IMR-90 (cell line): ENCODE measurements around the gene PPP1R9A. TPM values are rescaled to one million over a fixed set of nuclear protein-coding genes. Genes with fewer than 3 reads are reported as not detected.

Experiments
- ATAC-seq: fragments of 200-7000 bp; cut with Tn5 transposase; 2 replicates; pipeline ENCODE4 v1.9.1; 2020; ENCODE audit warnings: low read depth, mild to moderate bottlenecking, moderate library complexity
- BruUV-seq: library from RNA; stranded (reverse); fragments of 400-500 nt; replicated peaks from 2 replicates; lab custom pipeline; 2021; lab: Mats Ljungman, UMichigan
- CTCF ChIA-PET: fragments of 300-600 bp; formaldehyde crosslinking; extraction: SDS; loops from one replicate; lab custom pipeline; 2021; ENCODE audit warnings: antibody characterized with exemption; lab: Yijun Ruan, JAX
- POLR2A ChIA-PET: fragments of 300-600 bp; sonication (Branson Sonifier 250); formaldehyde crosslinking; loops from one replicate; lab custom pipeline; 2022; ENCODE audit warnings: antibody characterized with exemption; ENCODE audit not compliant: unreplicated experiment; lab: Charles Lee
- DNase-seq: peaks from one replicate; pipeline ENCODE4 v3.0.0; 2013
- H2AFZ ChIP-seq: replicated peaks from 2 replicates; pipeline ENCODE3; 2013; ENCODE audit warnings: low read length, mild to moderate bottlenecking; ENCODE audit not compliant: poor library complexity
- H2AK5ac ChIP-seq: 2 replicates; pipeline ENCODE4 v1.6.1; 2013; ENCODE audit warnings: low read depth, low read length, inconsistent platforms
- H2AK9ac ChIP-seq: replicated peaks from 2 replicates; pipeline ENCODE3; 2013; ENCODE audit warnings: mild to moderate bottlenecking, low read depth, low read length, moderate library complexity; ENCODE audit not compliant: poor library complexity
- H2BK120ac ChIP-seq: 2 replicates; pipeline ENCODE4 v1.6.1; 2013; ENCODE audit warnings: low read depth, low read length, inconsistent platforms
- H2BK15ac ChIP-seq: 3 replicates; pipeline ENCODE4 v1.6.1; 2013; ENCODE audit warnings: low read depth, low read length, inconsistent platforms
- H2BK20ac ChIP-seq: 2 replicates; pipeline ENCODE4 v1.6.1; 2013; ENCODE audit warnings: low read depth, mild to moderate bottlenecking, inconsistent platforms, low read length, moderate library complexity
- H2BK5ac ChIP-seq: 2 replicates; pipeline ENCODE4 v1.6.1; 2013; ENCODE audit warnings: mild to moderate bottlenecking, low read depth, low read length, inconsistent platforms; ENCODE audit not compliant: poor library complexity, severe bottlenecking
- H3K14ac ChIP-seq: replicated peaks from 2 replicates; pipeline ENCODE4 v1.6.1; 2013; ENCODE audit warnings: low read depth, low read length, inconsistent platforms
- H3K18ac ChIP-seq: 2 replicates; pipeline ENCODE4 v1.6.1; 2013; ENCODE audit warnings: low read depth, low read length, control low read depth
- H3K23ac ChIP-seq: 2 replicates; pipeline ENCODE4 v1.6.1; 2013; ENCODE audit warnings: low read depth, low read length, inconsistent platforms
- H3K27ac ChIP-seq: 2 replicates; pipeline ENCODE4 v1.5.1; 2013; ENCODE audit warnings: mild to moderate bottlenecking, control low read depth, low read length; ENCODE audit not compliant: insufficient read depth
- H3K27me3 ChIP-seq: 2 replicates; pipeline ENCODE4 v1.6.1; 2013; ENCODE audit warnings: low read length; ENCODE audit not compliant: control insufficient read depth, insufficient read depth
- H3K36me3 ChIP-seq: 2 replicates; pipeline ENCODE4 v1.6.1; 2013; ENCODE audit warnings: low read length, mixed read lengths; ENCODE audit not compliant: control insufficient read depth, insufficient read depth
- H3K4ac ChIP-seq: 2 replicates; pipeline ENCODE4 v1.6.1; 2013; ENCODE audit warnings: low read depth, low read length, inconsistent platforms
- H3K4me1 ChIP-seq: 2 replicates; pipeline ENCODE4 v1.6.1; 2013; ENCODE audit warnings: low read length, mixed read lengths; ENCODE audit not compliant: control insufficient read depth, insufficient read depth
- H3K4me2 ChIP-seq: 2 replicates; pipeline ENCODE4 v1.6.1; 2013; ENCODE audit warnings: low read depth, mild to moderate bottlenecking, control low read depth, low read length, moderate library complexity
- H3K4me3 ChIP-seq: 2 replicates; pipeline ENCODE4 v1.5.1; 2013; ENCODE audit warnings: low read depth, mild to moderate bottlenecking, control low read depth, low read length, moderate library complexity; ENCODE audit not compliant: insufficient read depth
- H3K56ac ChIP-seq: 2 replicates; pipeline ENCODE4 v1.6.1; 2013; ENCODE audit warnings: low read length, inconsistent platforms; ENCODE audit not compliant: insufficient read depth; ENCODE audit errors: extremely low read depth
- H3K79me1 ChIP-seq, 2 experiments: 2 replicates each; pipeline ENCODE4 v1.6.1; 2013; ENCODE audit warnings: low read length in 2 of 2, inconsistent platforms in 1 of 2, low read depth in 1 of 2
- H3K9ac ChIP-seq: 2 replicates; pipeline ENCODE4 v1.6.1; 2013; ENCODE audit warnings: low read depth, low read length, control low read depth
- H3K9me1 ChIP-seq: 2 replicates; pipeline ENCODE4 v1.6.1; 2013; ENCODE audit warnings: low read length, inconsistent platforms; ENCODE audit not compliant: insufficient read depth
- H3K9me3 ChIP-seq: 2 replicates; pipeline ENCODE4 v1.6.1; 2013; ENCODE audit warnings: low read length; ENCODE audit not compliant: control insufficient read depth, insufficient read depth
- H4K20me1 ChIP-seq: 2 replicates; pipeline ENCODE4 v1.6.1; 2013; ENCODE audit warnings: low read length, inconsistent platforms; ENCODE audit not compliant: insufficient read depth
- H4K5ac ChIP-seq: 2 replicates; pipeline ENCODE4 v1.6.1; 2013; ENCODE audit warnings: mild to moderate bottlenecking, low read depth, low read length, control low read depth
- H4K8ac ChIP-seq, 2 experiments: 2 replicates each; pipeline ENCODE4 v1.6.1; 2013; ENCODE audit warnings: low read depth in 2 of 2, low read length in 2 of 2, control low read depth in 1 of 2, inconsistent platforms in 1 of 2
- H4K91ac ChIP-seq: 2 replicates; pipeline ENCODE4 v1.6.1; 2013; ENCODE audit warnings: low read depth, low read length, inconsistent platforms; ENCODE audit not compliant: insufficient read depth
- BHLHE40 ChIP-seq: fragments of 150-350 bp; IDR thresholded peaks from 2 replicates; pipeline ENCODE4 v1.6.1; 2016; ENCODE audit warnings: mild to moderate bottlenecking, low read depth, low read length
- CEBPB ChIP-seq: IDR thresholded peaks from 2 replicates; pipeline ENCODE4 v1.6.1; 2012; ENCODE audit warnings: low read depth, low read length, improper control_type of control experiment
- CHD1 ChIP-seq: IDR thresholded peaks from 2 replicates; pipeline ENCODE4 v1.6.1; 2012; ENCODE audit warnings: low read depth, low read length, improper control_type of control experiment
- FOS ChIP-seq: fragments of 150-350 bp; IDR thresholded peaks from 2 replicates; pipeline ENCODE4 v1.6.1; 2016; ENCODE audit warnings: low read depth, low read length
- MAFK ChIP-seq: IDR thresholded peaks from 2 replicates; pipeline ENCODE4 v1.6.1; 2012; ENCODE audit warnings: low read depth, low read length, improper control_type of control experiment
- MAZ ChIP-seq: IDR thresholded peaks from 2 replicates; pipeline ENCODE4 v1.6.1; 2012; ENCODE audit warnings: low read depth, mild to moderate bottlenecking, low read length, improper control_type of control experiment, moderate library complexity, borderline replicate concordance
- MXI1 ChIP-seq: IDR thresholded peaks from 2 replicates; pipeline ENCODE4 v1.6.1; 2012; ENCODE audit warnings: low read depth, mild to moderate bottlenecking, low read length, moderate library complexity, borderline replicate concordance
- NFE2L2 ChIP-seq: fragments of 150-350 bp; IDR thresholded peaks from 2 replicates; pipeline ENCODE4 v1.6.1; 2016; ENCODE audit warnings: low read depth, mild to moderate bottlenecking, low read length
- POLR2A ChIP-seq: IDR thresholded peaks from 2 replicates; pipeline ENCODE4 v1.6.1; 2012; ENCODE audit warnings: mild to moderate bottlenecking, low read depth, low read length
- RAD21 ChIP-seq: IDR thresholded peaks from 2 replicates; pipeline ENCODE4 v1.6.1; 2012; ENCODE audit warnings: low read length, improper control_type of control experiment
- RCOR1 ChIP-seq: IDR thresholded peaks from 2 replicates; pipeline ENCODE4 v1.6.1; 2012; ENCODE audit warnings: mild to moderate bottlenecking, low read length, improper control_type of control experiment; ENCODE audit not compliant: insufficient replicate concordance
- RFX5 ChIP-seq: IDR thresholded peaks from 2 replicates; pipeline ENCODE4 v1.8.0; 2012; ENCODE audit warnings: low read depth, mild to moderate bottlenecking, low read length, moderate library complexity
- SMC3 ChIP-seq: fragments of 150-350 bp; IDR thresholded peaks from 2 replicates; pipeline ENCODE4 v1.6.1; 2016; ENCODE audit warnings: low read depth, mild to moderate bottlenecking, antibody characterized with exemption, low read length, moderate library complexity
- USF2 ChIP-seq: fragments of 150-350 bp; IDR thresholded peaks from 2 replicates; pipeline ENCODE4 v1.6.1; 2017; ENCODE audit warnings: mild to moderate bottlenecking, antibody characterized with exemption, low read length, low read depth
- WGBS, 2 experiments: methylation state at CpG; one replicate each; pipeline versions ENCODE4 v1.1.5 to v1.1.7; 2013; ENCODE audit warnings: missing lambda C conversion rate in 2 of 2; ENCODE audit not compliant: insufficient read length in 1 of 2; ENCODE audit errors: extremely low coverage in 2 of 2; 5-methylcytosine and 5-hydroxymethylcytosine counted together
- dilution Hi-C: fragments of 300-500 bp; cut with HindIII; formaldehyde crosslinking; loops from one replicate; pipeline ENCODE4 v1.14.3; 2018; ENCODE audit warnings: low sequenced_read_pairs; ENCODE audit not compliant: unreplicated experiment
- in situ Hi-C: fragments of 300-500 bp; cut with MboI; formaldehyde crosslinking; loops from 3 replicates; pipeline ENCODE4 v1.14.3; 2019; ENCODE audit warnings: low sequenced_read_pairs, inconsistent platforms, mixed read lengths
- intact Hi-C: fragments of 100-400 bp; cut with micrococcal nuclease; formaldehyde crosslinking; loops from 2 replicates; pipeline ENCODE4 v1.10.0; 2022
- polyA plus RNA-seq, 3 experiments: library from polyadenylated mRNA; depleted of rRNA; stranded (reverse); fragments of >200 nt; gene quantifications; 2 replicates each; pipeline ENCODE4 v1.2.3, GENCODE V29; 2012; ENCODE audit warnings: low replicate concordance in 1 of 3
- total RNA-seq: library from RNA; depleted of rRNA; stranded (reverse); fragments of >200 nt; gene quantifications from 2 replicates; pipeline ENCODE4 v1.2.3, GENCODE V29; 2012
- TF ChIP-seq, protein P1 (sequence below): fragments of 150-350 bp; IDR thresholded peaks from 2 replicates; pipeline ENCODE4 v1.6.1; 2016; ENCODE audit warnings: low read depth, mild to moderate bottlenecking, low read length, moderate library complexity, borderline replicate concordance
- TF ChIP-seq, protein P2 (sequence below): conservative IDR thresholded peaks from 2 replicates; pipeline ENCODE4 v1.5.1; 2012; ENCODE audit warnings: mild to moderate bottlenecking, low read depth, low read length, improper control_type of control experiment

Gene PPP1R9A
- total and polyA plus RNA-seq, 2 of the 4 experiments (the other 2 are of a cell fraction) = not detected

GRCh38 chr7:94874036-94874785 is 33.2 kb upstream of the PPP1R9A start:
- ChIA-PET POLR2A (no interaction called here), CTCF (interaction anchor here (0.6 kb wide), 1 partner anchor 174 kb away, joined by 5 read pairs; no protein-coding TSS in a partner anchor)
- Histone ChIP-seq H4K20me1 (no peaks in the 10 kb centered on the region), H3K79me1 (no peaks in the 10 kb centered on the region), H3K4me1 (no peaks in the 10 kb centered on the region), H3K36me3 (no peaks in the 10 kb centered on the region), H2AFZ (no peak overlapping the region), H3K4ac (no peak overlapping the region), H3K4me2 (no peak overlapping the region), H2AK5ac (no peak overlapping the region), H3K18ac (no peak overlapping the region), H4K91ac (no peak overlapping the region), H2BK15ac (no peak overlapping the region), H3K56ac (no peak overlapping the region), H2BK20ac (no peak overlapping the region), H3K23ac (no peak overlapping the region), H4K8ac (no peak overlapping the region), H2AK9ac (no peak overlapping the region), H3K27me3 (no peaks in the 10 kb centered on the region), H3K14ac (no peak overlapping the region), H2BK120ac (no peak overlapping the region), H3K9me1 (no peaks in the 10 kb centered on the region), H3K9ac (no peak overlapping the region), H3K27ac (no peak overlapping the region), H3K4me3 (no peak overlapping the region), H3K9me3 (peaks cover 3% of the 10 kb centered on the region; the same call in 1 of the 2 replicates), H2BK5ac (no peak overlapping the region), H4K5ac (no peak overlapping the region)
- in situ Hi-C loops (no loop called here), dilution Hi-C loops (no loop called here), intact Hi-C loops (no loop called here)
- ATAC-seq (no peak), DNase-seq (no peak)
- BruUV-seq = no TSS peak
- no peak for TF ChIP-seq MAFK
- TF ChIP-seq SMC3 = no peak
- no peak for TF ChIP-seq BHLHE40
- TF ChIP-seq, protein P1, sequence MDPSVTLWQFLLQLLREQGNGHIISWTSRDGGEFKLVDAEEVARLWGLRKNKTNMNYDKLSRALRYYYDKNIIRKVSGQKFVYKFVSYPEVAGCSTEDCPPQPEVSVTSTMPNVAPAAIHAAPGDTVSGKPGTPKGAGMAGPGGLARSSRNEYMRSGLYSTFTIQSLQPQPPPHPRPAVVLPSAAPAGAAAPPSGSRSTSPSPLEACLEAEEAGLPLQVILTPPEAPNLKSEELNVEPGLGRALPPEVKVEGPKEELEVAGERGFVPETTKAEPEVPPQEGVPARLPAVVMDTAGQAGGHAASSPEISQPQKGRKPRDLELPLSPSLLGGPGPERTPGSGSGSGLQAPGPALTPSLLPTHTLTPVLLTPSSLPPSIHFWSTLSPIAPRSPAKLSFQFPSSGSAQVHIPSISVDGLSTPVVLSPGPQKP = no peak
- TF ChIP-seq RCOR1 = no peak
- TF ChIP-seq FOS = no peak
- no peak for TF ChIP-seq MAZ
- no peak for TF ChIP-seq POLR2A
- TF ChIP-seq, protein P2, sequence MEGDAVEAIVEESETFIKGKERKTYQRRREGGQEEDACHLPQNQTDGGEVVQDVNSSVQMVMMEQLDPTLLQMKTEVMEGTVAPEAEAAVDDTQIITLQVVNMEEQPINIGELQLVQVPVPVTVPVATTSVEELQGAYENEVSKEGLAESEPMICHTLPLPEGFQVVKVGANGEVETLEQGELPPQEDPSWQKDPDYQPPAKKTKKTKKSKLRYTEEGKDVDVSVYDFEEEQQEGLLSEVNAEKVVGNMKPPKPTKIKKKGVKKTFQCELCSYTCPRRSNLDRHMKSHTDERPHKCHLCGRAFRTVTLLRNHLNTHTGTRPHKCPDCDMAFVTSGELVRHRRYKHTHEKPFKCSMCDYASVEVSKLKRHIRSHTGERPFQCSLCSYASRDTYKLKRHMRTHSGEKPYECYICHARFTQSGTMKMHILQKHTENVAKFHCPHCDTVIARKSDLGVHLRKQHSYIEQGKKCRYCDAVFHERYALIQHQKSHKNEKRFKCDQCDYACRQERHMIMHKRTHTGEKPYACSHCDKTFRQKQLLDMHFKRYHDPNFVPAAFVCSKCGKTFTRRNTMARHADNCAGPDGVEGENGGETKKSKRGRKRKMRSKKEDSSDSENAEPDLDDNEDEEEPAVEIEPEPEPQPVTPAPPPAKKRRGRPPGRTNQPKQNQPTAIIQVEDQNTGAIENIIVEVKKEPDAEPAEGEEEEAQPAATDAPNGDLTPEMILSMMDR = no peak
- TF ChIP-seq MXI1 = no peak
- TF ChIP-seq CEBPB = no peak
- no peak for TF ChIP-seq USF2
- TF ChIP-seq RFX5 = no peak
- TF ChIP-seq CHD1 = no peak
- TF ChIP-seq RAD21 = no peak
- no peak for TF ChIP-seq NFE2L2
- no CpG with 5 or more reads among the region's 5 CpGs for WGBS, 2 experiments
